HTERT RPE-1 (cell line): ENCODE results near the gene RAB40B.
"Not testable (repeated sequence)": the region's sequence is repeated elsewhere in the genome, so short reads cannot be mapped to it uniquely, and the experiment has no call there.

Source experiments
- in situ Hi-C: fragments of 300-500 bp; cut with MboI; formaldehyde crosslinking; loops from 4 replicates; pipeline ENCODE4 v1.14.3; 2020; ENCODE audit warnings: low sequenced_read_pairs

Gene RAB40B

GRCh38 chr17:82698065-82698973 is at the start of gene RAB40B:
Gene RAB40B, minus strand, starts transcription at chr17:82698698. Its CDS starts 102 bp downstream, at chr17:82698596.
- in situ Hi-C loops, result no loop called here

DNA sequence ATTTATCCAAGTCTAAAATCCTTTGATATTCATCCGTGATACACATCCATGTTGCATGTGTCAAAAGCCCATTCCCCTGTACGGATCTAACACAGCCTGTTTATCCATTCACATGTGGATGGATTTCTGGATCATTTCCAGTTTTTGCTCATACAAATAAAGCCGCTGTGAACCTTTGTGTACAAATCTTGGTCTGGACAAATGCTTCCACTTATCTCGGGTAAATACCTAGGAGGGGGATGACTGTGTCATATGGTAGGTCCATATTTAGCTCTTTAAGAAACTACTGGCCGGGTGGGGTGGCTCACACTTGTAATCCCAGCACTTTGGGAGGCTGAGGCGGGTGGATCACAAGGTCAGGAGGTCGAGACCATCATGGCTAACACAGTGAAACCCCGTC is 47.0 kb upstream of the RAB40B start:
- in situ Hi-C loops, result no loop called here

DNA sequence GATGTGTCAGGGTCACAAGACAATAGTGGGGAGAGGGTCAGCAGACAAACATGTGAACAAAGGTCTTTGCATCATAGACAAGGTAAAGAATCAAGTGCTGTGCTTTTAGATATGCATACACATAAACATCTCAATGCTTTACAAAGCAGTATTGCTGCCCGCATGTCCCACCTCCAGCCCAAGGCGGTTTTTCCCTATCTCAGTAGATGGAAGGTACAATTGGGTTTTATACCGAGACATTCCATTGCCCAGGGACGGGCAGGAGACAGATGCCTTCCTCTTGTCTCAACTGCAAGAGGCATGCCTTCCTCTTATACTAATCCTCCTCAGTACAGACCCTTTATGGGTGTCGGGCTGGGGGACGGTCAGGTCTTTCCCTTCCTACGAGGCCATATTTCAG is 46.2 kb upstream of the RAB40B start:
- in situ Hi-C loops, result not testable (repeated sequence)

DNA sequence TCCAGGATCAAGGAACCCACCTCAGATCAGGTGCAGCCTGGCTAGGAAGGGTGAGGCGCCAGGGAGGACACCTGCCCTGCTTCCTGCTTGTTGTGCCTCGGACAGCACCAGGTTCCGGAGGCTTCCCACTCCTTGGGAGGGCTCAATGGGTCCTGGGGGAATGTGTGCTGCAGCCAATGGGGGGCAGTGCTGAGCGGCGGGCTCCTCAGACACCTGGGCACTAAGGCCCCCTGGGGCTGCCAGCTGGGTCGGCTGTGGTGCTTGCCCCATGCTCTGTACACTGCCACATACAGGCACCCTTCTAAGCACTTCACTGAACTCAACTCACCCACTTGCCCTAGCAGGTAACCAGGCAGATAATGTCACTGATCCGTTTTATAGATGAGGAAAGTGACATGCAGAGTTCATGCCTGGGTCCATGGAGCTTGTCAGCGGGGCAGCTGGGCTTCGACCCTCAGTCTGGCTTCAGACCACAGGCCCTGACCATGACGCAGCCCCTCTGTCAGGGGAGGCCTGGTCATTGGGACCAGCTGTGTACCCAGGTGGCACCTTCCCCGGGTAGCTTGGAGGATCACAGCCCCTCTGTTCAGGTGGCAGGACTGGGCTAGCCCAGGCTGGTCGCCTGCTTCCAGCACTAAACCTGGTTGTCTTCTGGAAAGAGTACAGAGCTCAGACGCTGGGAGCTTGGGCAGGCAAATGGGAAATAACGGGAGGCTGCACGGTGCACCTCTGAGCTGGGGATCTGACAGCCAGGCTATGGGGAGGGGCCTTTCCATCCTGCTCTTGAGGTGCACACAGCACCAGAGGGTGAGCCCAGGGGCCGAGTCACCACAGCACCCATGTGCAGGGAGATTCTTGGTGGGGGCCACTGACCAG is 45.1 kb upstream of the RAB40B start:
- in situ Hi-C loops, result no loop called here

- in situ Hi-C loops, result no loop called here
Observed at GRCh38 chr17:82740906-82741759, 42.6 kb upstream of the RAB40B start.

GRCh38 chr17:82737967-82738877 is 39.7 kb upstream of the RAB40B start:
- in situ Hi-C loops, result no loop called here

GRCh38 chr17:82736511-82737185 is 38.1 kb upstream of the RAB40B start:
- in situ Hi-C loops, result no loop called here

DNA sequence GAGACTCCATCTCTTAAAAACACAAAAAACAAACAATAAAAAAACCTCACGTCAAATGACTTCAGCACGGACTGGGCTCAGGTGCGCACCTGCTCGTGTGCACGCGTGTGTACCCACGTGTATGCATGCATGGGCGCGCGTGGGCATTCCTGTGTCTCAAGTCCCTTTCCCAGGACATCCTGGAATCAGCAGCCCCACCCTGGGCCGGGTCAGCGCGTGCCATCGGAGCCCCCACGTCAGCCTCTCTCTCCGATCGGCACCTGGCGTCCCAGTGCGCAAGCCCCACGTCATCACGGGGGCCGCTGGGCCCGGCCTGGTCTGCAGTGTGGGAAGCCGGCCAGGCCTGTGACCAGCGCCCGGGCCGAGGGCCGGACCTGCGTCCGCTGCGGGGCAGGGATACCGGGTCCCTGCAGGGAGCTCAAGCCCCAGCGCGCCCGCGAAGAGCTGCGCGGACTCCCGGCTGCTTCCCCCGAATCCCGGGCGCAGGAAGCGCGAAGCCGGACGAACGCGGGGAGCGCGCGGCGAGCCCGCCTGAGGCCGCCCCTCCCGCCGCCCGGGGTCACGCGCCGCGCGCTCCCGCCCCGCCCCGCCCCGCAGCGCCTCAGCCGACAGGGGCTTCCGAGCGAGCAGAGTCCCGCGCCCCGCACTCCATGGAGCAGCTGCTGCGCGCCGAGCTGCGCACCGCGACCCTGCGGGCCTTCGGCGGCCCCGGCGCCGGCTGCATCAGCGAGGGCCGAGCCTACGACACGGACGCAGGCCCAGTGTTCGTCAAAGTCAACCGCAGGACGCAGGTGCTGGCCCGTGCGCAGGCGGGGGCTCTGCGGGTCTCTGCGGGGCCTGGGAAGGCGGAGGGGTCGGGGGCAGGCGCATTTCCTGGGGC is 36.7 kb upstream of the RAB40B start, which contains the start of gene FN3K:
TSS of gene FN3K (plus strand) at position 629 of the 880 bp plus-strand sequence. CDS start at position 651, 22 bp downstream.
- in situ Hi-C loops, result no loop called here

DNA sequence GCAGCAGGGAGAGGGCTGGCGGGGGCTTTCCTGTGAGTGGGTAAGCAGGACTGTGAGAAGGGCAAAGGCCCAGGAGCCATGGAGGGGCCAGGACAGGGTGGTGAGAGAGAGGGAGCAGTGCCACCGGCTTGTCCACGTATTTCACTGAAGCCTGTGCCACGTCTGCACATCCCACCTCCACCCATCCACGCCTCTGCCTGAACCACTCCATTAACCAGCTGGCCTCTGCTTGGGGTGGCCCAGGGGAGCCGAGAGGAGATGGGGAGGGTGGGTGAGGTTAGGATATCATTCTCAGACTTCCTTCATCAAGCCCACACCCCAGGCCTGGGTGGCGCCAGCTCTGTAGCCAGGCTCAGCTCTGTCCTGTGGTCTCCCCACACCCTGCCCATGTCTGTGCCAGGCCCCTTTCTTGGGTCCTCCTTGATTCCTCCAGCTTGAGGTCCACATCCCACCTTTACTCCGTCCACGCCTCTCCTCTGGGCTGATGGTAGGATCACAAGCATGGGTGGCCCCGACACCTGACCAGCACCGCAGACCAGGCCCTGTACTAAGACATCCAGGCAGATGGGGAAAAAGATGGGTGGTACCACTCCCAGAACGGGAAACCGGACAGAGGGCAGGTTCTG is 33.7 kb upstream of the RAB40B start:
- in situ Hi-C loops, result no loop called here

DNA sequence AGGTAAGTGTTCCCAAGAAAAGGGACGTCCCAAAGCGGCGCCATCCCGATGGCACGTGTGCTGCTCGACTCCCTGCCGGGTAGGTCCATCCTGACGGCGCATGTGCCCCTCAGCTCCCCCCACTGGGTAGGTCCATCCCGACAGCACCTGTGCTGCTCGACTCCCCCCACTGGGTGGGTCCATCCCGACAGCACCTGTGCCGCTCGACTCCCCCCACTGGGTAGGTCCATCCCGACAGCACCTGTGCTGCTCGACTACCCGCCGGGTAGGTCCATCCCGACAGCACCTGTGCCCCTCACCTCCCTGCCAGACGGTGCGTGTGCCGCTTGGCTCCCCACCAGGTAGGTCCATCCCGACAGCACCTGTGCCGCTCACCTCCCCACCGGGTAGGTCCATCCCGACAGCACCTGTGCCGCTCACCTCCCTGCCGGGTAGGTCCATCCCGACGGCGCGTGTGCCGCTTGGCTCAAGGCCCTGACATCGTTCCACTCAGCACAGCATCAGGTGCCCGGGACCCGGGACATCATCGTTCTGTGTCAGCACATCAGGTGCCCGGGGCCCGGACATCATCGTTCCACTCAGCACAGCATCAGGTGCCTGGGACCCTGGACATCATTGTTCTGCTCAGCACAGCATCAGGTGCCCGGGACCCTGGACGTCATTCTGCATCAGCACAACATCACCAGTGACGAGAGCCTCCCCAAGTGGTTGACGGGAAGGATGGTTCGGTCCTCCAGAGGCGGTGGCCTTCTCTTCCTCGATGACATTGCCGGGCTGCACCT is 31.2 kb upstream of the RAB40B start:
- in situ Hi-C loops, result no loop called here

GRCh38 chr17:82726427-82726826 is 27.9 kb upstream of the RAB40B start:
- in situ Hi-C loops, result no loop called here

DNA sequence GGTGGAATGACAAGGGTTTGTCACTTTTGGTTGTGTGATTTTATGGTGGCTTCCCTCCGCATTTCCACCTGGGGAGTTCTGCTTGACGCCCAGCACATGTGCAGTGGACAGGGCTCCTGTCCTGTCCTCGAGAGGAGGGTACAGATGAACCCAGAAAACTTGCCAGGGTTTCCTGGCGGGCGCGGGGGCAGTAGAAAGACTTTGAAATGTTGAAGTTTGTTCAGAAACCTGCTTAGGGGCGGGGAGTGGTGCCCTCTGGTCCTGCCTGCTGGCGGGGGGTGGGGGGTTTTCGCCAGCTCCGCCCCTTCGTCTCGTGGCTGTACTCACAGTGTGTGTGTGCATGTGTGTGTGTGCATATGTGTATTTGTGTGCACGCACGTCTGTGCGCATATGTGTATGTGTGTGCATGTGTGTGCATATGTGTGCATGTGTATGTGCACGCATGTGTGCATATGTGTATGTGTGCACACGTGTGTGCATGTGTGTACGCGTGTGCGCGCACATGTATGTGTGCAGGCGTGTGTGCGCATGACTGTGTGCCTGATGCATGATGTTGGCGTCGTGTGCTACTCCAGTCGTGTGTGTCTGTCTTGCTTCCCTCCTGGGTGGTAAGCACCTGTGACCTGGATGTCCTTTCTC is 24.8 kb upstream of the RAB40B start:
- in situ Hi-C loops, result no loop called here

- in situ Hi-C loops, result no loop called here
Observed at GRCh38 chr17:82722341-82723013, 24.0 kb upstream of the RAB40B start.

DNA sequence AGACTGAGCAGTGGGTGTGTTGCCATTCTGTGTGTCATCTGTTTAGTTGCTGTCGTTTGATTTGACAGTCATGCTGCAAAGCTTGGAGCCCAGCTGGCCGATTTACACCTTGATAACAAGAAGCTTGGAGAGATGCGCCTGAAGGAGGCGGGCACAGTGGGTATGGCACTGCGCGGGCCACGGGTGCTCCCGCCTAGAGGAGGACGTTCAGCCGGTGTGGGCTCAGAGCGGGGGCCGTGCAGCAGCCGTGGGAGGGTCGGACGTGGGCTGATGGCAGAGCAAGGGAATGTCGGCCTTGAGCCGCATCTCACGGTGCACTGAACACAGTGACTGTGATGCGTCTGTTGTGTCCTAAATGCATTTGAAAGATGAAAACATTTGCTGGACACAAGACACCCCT is 21.7 kb upstream of the RAB40B start:
- in situ Hi-C loops, result no loop called here

GRCh38 chr17:82718986-82719685 is 20.6 kb upstream of the RAB40B start:
- in situ Hi-C loops, result no loop called here
